Articular chondrocyte of knee joint (primary cell): ENCODE data around the gene OR6Y1. TPM values are rescaled to one million over a fixed set of nuclear protein-coding genes. Genes with fewer than 3 reads are reported as not detected.

Experiments
- total RNA-seq: library from RNA; depleted of rRNA; stranded (reverse); fragments of >200 nt; gene quantifications from 2 replicates; pipeline ENCODE4 v1.2.3, GENCODE V29; 2012

OR6Y1 gene, protein sequence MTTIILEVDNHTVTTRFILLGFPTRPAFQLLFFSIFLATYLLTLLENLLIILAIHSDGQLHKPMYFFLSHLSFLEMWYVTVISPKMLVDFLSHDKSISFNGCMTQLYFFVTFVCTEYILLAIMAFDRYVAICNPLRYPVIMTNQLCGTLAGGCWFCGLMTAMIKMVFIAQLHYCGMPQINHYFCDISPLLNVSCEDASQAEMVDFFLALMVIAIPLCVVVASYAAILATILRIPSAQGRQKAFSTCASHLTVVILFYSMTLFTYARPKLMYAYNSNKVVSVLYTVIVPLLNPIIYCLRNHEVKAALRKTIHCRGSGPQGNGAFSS
- not detected in 2 replicates for total RNA-seq

DNA sequence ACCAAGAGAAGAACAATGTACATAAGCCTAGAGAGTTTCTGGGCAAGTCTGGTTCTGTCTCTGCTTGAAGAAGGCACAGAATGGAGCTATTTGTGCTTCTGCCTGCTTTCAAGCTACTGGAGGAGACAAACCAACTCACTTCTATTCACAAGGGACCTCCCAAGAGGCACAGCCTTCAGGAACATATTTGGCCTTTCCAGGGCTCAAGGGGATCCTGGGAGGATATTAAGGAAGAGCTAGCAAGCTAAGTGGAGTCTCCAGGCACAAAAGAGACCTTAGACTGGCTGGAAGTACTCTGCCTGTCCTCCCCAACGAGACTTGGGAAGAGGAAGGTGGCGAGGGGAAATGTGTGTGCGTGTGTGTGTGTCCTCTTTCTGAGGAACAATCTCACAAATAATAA is at the start of gene OR6Y1:
Gene OR6Y1 (minus strand): TSS at position 54 of the 400 bp plus-strand sequence. CDS start 6,300 bp downstream, outside the sequence.

GRCh38 chr1:158579733-158580132 is 25.5 kb upstream of the OR6Y1 start, which contains the start of gene OR10X1:
Gene OR10X1, minus strand, starts transcription at chr1:158579899. Its CDS starts 0 bp downstream, at chr1:158579899.

GRCh38 chr1:158570480-158570879 is 16.3 kb upstream of the OR6Y1 start, which contains the start of gene OR6P1:
Gene OR6P1, minus strand, starts transcription at chr1:158570580. Its CDS starts 6,976 bp downstream, at chr1:158563604.

Other genes starting within 250 kb of the OR6Y1 start
- gene CD1B, start 222.9 kb downstream of the OR6Y1 start, total RNA-seq, result not detected in 2 replicates
- gene CD1E, start 200.5 kb downstream of the OR6Y1 start, total RNA-seq, result not detected in 2 replicates
- gene OR10T2, start 154.9 kb downstream of the OR6Y1 start, total RNA-seq, result not detected in 2 replicates
- gene OR10K2, start 128.2 kb downstream of the OR6Y1 start, total RNA-seq, result not detected in 2 replicates
- not detected in 2 replicates for gene OR10K1, start 92.6 kb downstream of the OR6Y1 start, total RNA-seq
- gene OR10R2, start 82.2 kb downstream of the OR6Y1 start, total RNA-seq, result not detected in 2 replicates
- not detected in 2 replicates for gene OR6P1, start 16.2 kb upstream of the OR6Y1 start, total RNA-seq
- gene OR10X1, start 25.5 kb upstream of the OR6Y1 start, total RNA-seq, result not detected in 2 replicates
- not detected in 2 replicates for gene OR10Z1, start 50.9 kb upstream of the OR6Y1 start, total RNA-seq
- 0.13 TPM in 1 of 2 replicates, not detected in the other for gene SPTA1, start 132.3 kb upstream of the OR6Y1 start, total RNA-seq
- not detected in 2 replicates for gene OR6K2, start 146.2 kb upstream of the OR6Y1 start, total RNA-seq
- gene OR6K3, start 166.3 kb upstream of the OR6Y1 start, total RNA-seq, result not detected in 2 replicates
- not detected in 2 replicates for gene OR6K6, start 200.3 kb upstream of the OR6Y1 start, total RNA-seq
- not detected in 2 replicates for gene OR6N1, start 217.8 kb upstream of the OR6Y1 start, total RNA-seq
- not detected in 2 replicates for gene OR6N2, start 226.8 kb upstream of the OR6Y1 start, total RNA-seq